PFSK-1 (cell line): ENCODE data around the gene MAF.

ENCODE experiments used
- POLR2AphosphoS5 ChIP-seq: IDR thresholded peaks from 2 replicates; pipeline ENCODE4 v1.6.1; 2012; ENCODE audit warnings: low read depth, mild to moderate bottlenecking, control low read depth, low read length, moderate library complexity
- SIN3A ChIP-seq: IDR thresholded peaks from 2 replicates; pipeline ENCODE4 v1.6.1; 2012; ENCODE audit warnings: mild to moderate bottlenecking, low read length, moderate library complexity, borderline replicate concordance; ENCODE audit not compliant: insufficient read depth
- TAF1 ChIP-seq: IDR thresholded peaks from 2 replicates; pipeline ENCODE4 v1.6.1; 2012; ENCODE audit warnings: low read length, control low read depth, borderline replicate concordance; ENCODE audit not compliant: insufficient read depth

DNA sequence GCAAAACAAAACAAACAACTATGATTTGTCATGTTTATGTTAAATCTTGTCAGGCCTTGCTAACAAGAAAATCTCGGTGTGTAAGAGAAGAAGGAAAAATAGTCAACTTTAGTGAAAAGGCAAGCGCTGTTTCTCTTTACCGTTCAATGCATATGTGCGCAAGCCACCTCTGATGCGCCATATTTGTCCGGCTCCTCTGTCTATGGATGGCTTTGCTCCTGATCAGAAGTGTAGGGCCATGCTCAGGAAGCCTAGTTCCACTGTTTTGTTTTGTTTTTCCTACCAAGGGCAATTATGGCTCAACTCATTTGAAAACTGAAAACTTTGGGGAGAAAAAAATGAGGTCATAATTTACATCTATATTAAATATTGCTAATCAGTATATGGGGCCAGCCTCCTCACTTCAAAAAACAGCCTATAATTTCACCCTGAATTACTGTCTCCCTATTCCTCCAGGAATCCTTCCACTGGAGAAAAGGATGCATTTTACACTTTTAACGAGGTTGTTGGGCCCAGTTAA is 4.5 kb downstream of the MAF start:
- TF ChIP-seq POLR2AphosphoS5, result no peak
- TF ChIP-seq SIN3A, result no peak
- no peak for TF ChIP-seq TAF1
